GM19328 (cell line): Measurements from ENCODE around the gene LRP1B.

Experiments
- ATAC-seq: cut with Tn5 transposase; IDR thresholded peaks from one replicate; pipeline ENCODE4 v1.9.1; 2021; ENCODE audit warnings: mild to moderate bottlenecking, moderate library complexity; ENCODE audit not compliant: unreplicated experiment

The LRP1B gene

DNA sequence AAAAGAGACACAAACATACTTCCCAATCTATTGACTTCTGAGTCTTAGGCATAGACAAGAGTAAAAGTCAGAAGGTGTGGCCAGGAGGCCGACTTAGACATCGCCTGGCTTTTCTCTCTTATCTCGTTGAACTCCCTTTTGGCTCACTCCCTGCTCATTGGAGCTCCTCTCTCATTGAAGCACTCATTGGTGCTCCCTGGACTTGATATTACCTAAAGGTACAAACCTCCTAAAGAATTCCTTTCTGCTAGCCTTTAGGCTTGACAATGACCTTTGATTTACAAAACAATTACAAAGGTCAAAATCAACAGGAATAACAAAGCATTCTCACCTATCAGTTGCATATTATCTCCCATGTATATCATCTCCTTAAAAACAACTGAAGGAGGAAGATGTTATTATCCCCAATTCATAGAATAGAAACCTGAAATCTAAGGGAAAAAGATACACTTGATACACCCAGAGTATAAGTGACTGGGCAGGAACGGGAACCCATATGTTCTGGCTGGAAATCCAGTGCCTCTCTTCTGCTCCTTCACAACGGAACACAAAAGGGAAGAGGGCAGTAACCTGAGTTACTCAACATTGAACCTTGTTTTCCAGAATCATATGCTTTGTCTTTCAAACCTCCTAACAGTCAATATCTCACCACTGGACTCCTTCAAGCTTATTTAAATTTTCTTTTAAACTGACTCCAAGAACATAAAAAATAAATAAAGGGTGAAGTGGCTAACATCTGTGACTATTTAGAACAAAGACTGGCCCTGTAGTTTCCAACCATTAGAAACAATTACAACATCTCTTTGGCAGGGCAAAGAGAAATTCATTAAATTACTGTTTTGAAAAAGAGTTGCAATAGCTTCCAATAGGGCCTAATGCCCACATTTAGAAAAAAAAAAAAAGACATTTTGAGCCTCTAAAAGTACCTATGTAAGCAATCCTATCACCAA is 1247.9 kb downstream of the LRP1B start:
- ATAC-seq = no peak

- no peak for ATAC-seq
Measured at GRCh38 chr2:140880573-140880972, 1250.2 kb downstream of the LRP1B start.

DNA sequence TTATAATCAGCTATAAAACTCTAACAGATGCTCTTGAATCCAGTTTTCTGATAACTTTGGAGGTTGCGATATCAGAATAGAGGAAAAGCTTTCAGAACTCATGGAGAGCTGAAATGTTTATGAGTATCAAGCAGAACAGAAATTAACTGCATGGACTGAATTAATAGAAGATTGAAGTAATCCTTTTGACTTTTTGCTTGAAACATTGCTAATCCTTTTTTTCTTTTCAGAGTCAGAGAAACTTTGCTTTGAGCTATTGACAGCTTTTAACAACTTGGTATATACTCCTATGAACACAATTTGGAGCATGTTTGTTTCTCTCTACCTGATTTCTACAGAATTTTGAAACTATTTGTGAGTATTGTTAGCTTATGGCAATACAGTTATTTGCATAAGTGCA is 1254.8 kb downstream of the LRP1B start:
- ATAC-seq = no peak

DNA sequence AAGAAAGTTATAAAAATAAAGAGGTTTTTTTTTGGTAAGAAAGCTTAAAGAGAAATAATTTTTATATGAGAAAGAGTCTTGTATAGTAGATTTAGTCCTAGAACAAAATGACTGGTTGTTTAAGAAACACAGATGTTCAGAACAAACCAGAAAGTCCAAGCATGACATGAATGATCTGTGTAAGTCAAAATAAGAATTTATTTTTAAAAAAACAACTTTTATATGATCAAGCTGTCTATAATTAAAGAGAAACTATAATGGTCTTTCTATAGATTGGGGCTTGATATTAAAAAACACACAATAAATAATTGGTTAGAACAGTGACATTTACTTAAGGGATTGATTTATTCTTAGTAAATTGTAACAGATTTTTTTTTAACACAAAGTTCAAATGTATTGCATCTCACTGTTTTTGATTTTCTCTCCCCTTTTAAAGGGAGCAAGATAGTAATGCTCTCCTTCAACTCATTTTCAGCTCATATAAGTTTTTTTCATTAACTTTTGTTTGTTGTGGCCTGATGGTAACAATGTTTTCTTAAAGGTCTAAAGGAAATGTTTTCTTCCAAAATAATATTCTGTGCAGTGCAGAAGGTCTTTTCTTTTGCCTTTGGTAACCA is 1256.8 kb downstream of the LRP1B start:
- no peak for ATAC-seq

GRCh38 chr2:140869925-140870324 is 1260.9 kb downstream of the LRP1B start:
- no peak for ATAC-seq

DNA sequence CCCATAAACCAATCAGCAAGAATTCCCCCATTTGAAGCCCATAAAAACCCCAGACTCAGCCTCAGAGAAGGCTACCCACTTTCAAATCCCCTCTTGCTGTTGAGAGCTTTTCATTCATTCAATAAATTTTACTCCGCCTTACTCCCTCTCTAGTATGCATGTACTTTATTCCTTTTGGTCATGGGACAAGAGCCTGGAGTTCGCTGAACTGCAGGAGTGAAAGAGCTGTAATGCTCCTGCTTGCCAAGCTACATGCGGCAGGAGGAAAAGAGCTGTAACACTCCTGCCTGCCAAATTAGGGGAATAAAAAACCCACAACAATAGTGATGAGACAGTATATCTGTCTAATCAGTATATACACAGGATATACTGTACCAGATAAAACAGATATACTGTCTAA is 1261.7 kb downstream of the LRP1B start:
- no peak for ATAC-seq

DNA sequence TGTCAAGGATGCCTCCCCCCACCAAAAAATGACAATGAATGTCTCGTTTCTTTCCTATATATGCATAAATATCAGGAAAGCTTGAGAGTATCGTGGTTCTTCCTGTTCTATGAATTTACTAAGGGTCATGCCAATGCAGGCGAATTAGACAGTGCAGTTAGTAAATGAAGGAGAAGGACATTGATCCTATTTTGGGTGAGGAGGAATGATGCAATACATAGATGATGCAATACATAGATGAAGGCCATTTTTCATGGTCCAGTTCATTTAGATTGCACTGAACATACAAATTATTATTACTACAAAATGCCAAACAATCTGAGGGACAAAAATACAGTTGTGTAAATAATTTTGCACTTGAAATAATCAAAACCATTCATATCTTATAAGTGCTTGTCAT is 1265.0 kb downstream of the LRP1B start:
- ATAC-seq = no peak

DNA sequence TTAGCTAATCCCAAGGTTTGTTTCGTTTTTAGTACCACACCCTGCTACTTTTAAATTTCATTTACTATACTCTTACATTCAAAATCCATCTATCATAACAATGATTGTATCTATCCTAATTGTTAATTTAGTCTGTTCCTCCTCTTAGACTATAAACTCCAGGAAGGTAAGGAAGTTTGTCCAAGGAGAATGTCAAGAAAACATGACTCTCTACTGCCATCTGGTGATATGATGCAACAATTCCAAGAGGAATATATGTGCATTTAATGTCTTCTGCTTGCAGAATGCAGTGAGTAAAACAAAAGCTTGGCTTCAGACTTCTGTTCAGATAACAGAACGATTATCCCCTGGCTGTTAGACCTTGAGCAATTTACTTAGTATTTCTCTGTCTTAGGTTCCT is 1267.1 kb downstream of the LRP1B start:
- no peak for ATAC-seq

- ATAC-seq = no peak
Measured at GRCh38 chr2:140862181-140862580, 1268.6 kb downstream of the LRP1B start.

- ATAC-seq = no peak
Measured at GRCh38 chr2:140861666-140862065, 1269.2 kb downstream of the LRP1B start.

- no peak for ATAC-seq
Measured at GRCh38 chr2:140855471-140855870, 1275.3 kb downstream of the LRP1B start.

GRCh38 chr2:140851258-140851981 is 1279.4 kb downstream of the LRP1B start:
- no peak for ATAC-seq

DNA sequence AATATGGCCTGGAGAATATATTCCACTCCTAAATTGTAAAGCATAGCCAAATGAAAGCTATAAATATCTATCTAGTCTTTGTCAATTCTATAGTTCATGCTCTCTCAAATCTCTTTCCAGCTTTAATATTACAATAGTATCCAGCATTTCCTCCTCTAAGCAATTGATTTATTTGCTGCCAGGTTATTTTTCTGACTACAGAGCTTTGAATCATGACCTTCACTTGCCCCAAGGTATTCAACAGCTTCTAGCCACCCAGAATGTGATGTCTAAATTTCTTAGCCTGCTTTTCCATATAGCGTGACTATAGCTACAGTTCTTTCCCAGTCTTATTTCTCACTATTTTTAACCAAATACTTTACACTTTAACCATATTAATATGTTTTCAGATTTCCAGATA is 1287.6 kb downstream of the LRP1B start:
- ATAC-seq = no peak

DNA sequence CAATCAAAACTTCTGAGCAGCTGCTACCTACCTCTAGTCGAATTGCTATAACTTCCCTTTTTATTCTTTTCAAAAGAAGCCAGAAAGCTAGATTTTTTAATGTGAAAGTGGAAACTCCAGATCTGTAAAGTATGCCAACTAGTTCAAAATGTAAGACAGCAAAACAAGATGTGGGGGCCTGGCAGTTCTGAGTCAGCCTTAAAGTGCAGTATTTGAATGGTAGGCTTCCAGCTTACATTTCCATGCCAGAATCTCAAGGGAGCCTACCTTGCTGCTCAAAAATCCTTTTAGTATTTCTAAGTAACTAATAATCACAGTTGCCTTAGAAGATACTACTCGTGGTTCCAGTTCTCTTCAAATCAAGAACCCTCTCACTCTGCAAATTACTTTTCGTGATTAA is 1288.7 kb downstream of the LRP1B start:
- ATAC-seq = no peak

- no peak for ATAC-seq
Measured at GRCh38 chr2:140841141-140841540, 1289.7 kb downstream of the LRP1B start.

DNA sequence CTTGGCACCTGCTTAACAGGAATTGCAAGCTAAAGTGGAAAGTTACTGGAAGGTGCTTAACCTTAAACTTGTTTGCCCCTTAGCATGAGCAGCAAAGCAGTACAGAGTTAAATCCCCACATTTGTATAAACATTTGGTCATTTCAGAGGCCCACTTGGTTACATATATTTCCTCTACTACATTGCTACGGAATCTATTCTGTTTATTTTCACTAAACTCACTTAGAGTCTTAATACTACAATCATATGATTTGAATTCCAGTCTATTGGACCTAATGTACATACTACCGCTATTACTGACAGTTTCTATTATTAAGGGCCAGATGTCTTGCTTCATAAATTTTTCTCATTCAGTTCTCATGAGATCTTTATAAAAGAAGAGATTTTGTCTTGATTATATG is 1294.0 kb downstream of the LRP1B start:
- no peak for ATAC-seq

GRCh38 chr2:140835079-140835478 is 1295.7 kb downstream of the LRP1B start:
- ATAC-seq = no peak

DNA sequence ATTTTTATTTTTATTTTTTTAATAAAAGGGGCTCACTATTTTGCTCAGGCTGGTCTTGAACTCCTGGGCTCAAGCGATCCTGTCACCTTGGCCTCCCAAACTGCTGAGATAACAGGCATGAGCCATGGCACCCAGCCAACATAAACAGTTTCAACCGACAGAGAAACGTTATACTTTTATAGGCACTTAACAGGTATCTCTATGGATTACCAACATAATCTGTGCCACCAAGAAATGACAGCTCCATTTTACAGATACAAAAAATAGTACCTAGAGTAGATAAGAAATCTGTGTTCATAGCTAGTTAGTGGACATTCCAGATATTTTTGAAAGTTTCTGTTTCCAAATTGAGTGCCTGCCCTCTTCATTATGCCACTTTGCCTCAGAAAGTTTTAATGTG is 1316.7 kb downstream of the LRP1B start:
- no peak for ATAC-seq

DNA sequence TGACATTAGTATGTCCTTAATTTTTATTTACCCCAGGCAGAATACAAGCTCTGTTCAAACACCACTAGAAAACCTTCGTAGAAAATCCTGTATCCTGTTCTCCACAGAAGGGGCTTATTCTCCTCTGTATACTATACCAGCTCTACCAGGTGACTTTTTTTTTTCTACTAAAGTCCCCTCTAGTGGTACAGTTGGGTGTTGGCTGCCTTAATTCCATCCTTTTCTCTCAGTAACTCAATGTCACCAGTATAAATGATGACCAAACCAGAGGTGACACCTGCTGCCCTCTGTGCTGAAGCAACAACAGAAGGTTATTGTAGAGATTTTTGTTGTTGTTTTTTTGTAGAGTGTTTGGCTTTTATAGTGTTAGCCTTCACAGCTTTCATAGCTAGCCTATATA is 1322.0 kb downstream of the LRP1B start:
- ATAC-seq = no peak

- no peak for ATAC-seq
Measured at GRCh38 chr2:140808211-140808610, 1322.6 kb downstream of the LRP1B start.

- ATAC-seq = no peak
Measured at GRCh38 chr2:140804700-140805260, 1326.0 kb downstream of the LRP1B start.
